Measurements from ENCODE around the gene ZNF335. TPM values are rescaled to one million over a fixed set of nuclear protein-coding genes. Genes with fewer than 3 reads are reported as not detected.

The ZNF335 gene
- total and polyA plus RNA-seq, 2 of the 8 experiments (the other 6 are each of a cell fraction or from before 2014, with no cell fraction given) = 12.4 to 14.6 TPM

- Histone ChIP-seq H2AK5ac (ENCODE audit: low read depth, low read length) (no peak overlapping the region), H3K56ac (replicated peaks; ENCODE audit: insufficient read length, low read depth, low read length) (no peak overlapping the region), H3K9me3 (ENCODE audit: insufficient read depth in 2 of 2, low read depth in 1 of 2, low read length in 1 of 2) (no peaks in the 10 kb centered on the region), H3K9ac (replicated peaks in 1 of 4; ENCODE audit: extremely low read depth in 1 of 4, low read depth in 3 of 4, low read length in 3 of 4) (no peak overlapping the region), H3K14ac (ENCODE audit: insufficient read length) (no peak overlapping the region), H3K79me1 (ENCODE audit: low read depth, low read length) (peaks cover 3% of the 10 kb centered on the region; the same call in 1 of the 2 replicates), H2BK12ac (ENCODE audit: low read depth, low read length) (no peak overlapping the region), H3K79me2 (ENCODE audit: control insufficient read depth in 1 of 2, insufficient read depth in 2 of 2, low read length in 2 of 2) (no peaks in the 10 kb centered on the region), H2BK5ac (ENCODE audit: low read depth, low read length) (no peak overlapping the region; the same call in 1 of the 2 replicates), H3K36me3 (ENCODE audit: control insufficient read depth in 2 of 4, insufficient read depth in 4 of 4, low read length in 3 of 4) (peaks cover 33 to 73% (median 64%) of the 10 kb centered on the region in 4 experiments), H4K5ac (ENCODE audit: insufficient read length, low read depth, low read length) (no peak overlapping the region), H4K91ac (replicated peaks; ENCODE audit: insufficient read length, low read length) (no peak overlapping the region), H3K4ac (replicated peaks; ENCODE audit: insufficient read length, low read depth, low read length) (no peak overlapping the region), H2AFZ (ENCODE audit: low read length) (no peak overlapping the region), H3K4me3 (ENCODE audit: extremely low read depth in 1 of 4, insufficient read depth in 2 of 4, low read depth in 3 of 4, low read length in 4 of 4) (no peak overlapping the region), H3K27me3 (replicated peaks in 1 of 4; ENCODE audit: control insufficient read depth in 3 of 4, extremely low read depth in 1 of 4, insufficient read depth in 3 of 4, low read length in 3 of 4) (no peaks in the 10 kb centered on the region; a peak in 1 of 7 replicates), H3K27ac (ENCODE audit: low read depth, low read length) (no peak overlapping the region), H2BK120ac (replicated peaks; ENCODE audit: low read depth, low read length) (no peak overlapping the region), H3K4me1 (replicated peaks in 1 of 4; ENCODE audit: control insufficient read depth in 3 of 4, insufficient read depth in 4 of 4, low read length in 3 of 4) (no peaks in the 10 kb centered on the region), H2BK20ac (ENCODE audit: low read length) (no peak overlapping the region), H3K23ac (ENCODE audit: insufficient read length) (no peak overlapping the region), H3K18ac (ENCODE audit: extremely low read depth, low read length) (no peak overlapping the region), H3K23me2 (ENCODE audit: low read depth, low read length) (no peaks in the 10 kb centered on the region), H2BK15ac (ENCODE audit: low read length) (no peak overlapping the region), H4K20me1 (replicated peaks in 1 of 2; ENCODE audit: control insufficient read depth in 1 of 2, insufficient read depth in 2 of 2, low read length in 2 of 2) (peaks cover 2 to 10% of the 10 kb centered on the region in 2 experiments), H4K8ac (ENCODE audit: extremely low read depth, insufficient read depth, low read length) (no peak overlapping the region), H3K4me2 (ENCODE audit: insufficient read depth in 1 of 2, low read depth in 2 of 2, low read length in 2 of 2) (no peak overlapping the region)
- CTCF ChIA-PET (ENCODE audit: partially characterized antibody) = interaction anchor here (0.6 to 8.7 kb wide), 4 partner anchors 16 to 154 kb away, joined by 3 to 82 read pairs (median 22); no protein-coding TSS in a partner anchor
- 94% methylated on average over 19 of the region's 19 CpGs; no CpG with 5 or more reads in 1 of the 2 experiments for WGBS, 2 experiments (ENCODE audit: extremely low coverage in 1 of 2, insufficient coverage in 1 of 2, insufficient read length in 1 of 2, insufficient replicate concordance in 2 of 2, low coverage in 1 of 2, low lambda C conversion rate in 2 of 2, missing lambda C conversion rate in 1 of 2)
- POLR2A ChIA-PET (ENCODE audit: partially characterized antibody) = interaction anchor here (0.8 to 18.4 kb wide), 10 partner anchors 4 to 132 kb away, joined by 3 to 283 read pairs (median 6); partner anchors contain the start of genes CTSA, NEURL2, PCIF1 and PLTP
- no peak for DNase-seq (ENCODE audit: low read depth in 1 of 2, low spot score in 2 of 2)
- no peak for FAIRE-seq
- TF ChIP-seq CHD2 (IDR thresholded peaks at IDR 0.05; ENCODE audit: low read length) (no peak), RAD21 (IDR thresholded peaks at IDR 0.05 in 1 of 2, conservative IDR thresholded peaks at IDR 0.05 in 1 of 2; ENCODE audit: low read depth in 2 of 2, low read length in 2 of 2) (peak in 1 of 2 experiments; percentile 10; a peak in 1 of 4 replicates)
Measured at GRCh38 chr20:45944965-45945677, 26.9 kb downstream of the ZNF335 start.

All from H1 (cell line).